Measurements from ENCODE around the gene FAM89B. TPM values are rescaled to one million over a fixed set of nuclear protein-coding genes. Genes with fewer than 3 reads are reported as not detected.

The FAM89B gene
- total and polyA plus RNA-seq, 3 donors from 2014 or later: 25.8 to 63.2 (median 59.9) TPM

DNA sequence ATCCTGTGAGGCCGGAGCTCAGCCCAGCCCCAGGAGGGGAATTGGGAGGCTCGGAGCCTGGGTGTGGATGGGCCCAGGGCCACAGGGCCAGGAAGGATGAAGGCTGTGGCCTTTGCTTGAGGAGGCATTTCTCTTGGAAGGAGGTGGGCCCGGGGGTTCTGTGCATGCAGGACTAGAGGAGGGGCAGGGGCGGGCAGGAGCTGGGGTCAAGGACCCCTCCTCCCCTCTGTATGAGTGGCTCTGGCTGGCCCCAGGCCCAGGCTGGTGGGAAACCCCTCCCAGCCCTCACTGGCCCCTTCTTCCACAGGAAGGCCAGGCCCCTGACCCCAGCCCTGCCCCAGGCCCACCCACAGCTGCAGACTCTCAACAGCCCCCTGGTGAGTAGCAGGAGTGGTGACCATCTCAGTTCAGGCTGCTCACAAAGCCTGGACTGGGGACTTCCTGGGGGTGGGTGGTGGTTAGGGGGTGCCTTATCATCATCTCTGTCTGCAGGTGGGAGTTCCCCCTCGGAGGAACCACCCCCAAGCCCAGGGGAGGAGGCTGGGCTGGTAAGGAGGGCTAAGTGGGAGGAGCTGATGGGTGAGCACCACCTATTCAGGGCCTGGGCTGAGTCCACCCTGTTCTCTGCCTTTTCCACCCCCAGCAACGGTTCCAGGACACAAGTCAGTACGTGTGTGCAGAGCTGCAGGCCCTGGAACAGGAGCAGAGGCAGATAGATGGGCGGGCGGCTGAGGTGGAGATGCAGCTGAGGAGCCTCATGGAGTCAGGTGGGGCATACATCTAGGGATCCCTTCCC lies 17.3 kb downstream of the FAM89B start:
- WGBS, 2 donors: 63 to 70% methylated on average over 4 to 9 of the region's 9 CpGs
- intact Hi-C loops (cut with DNase I; ENCODE audit: low total_unique reads): no loop called here
- H3K27ac ChIP-seq: no peak overlapping the region
- TF ChIP-seq POLR2A (IDR thresholded peaks at IDR 0.05): no peak
- TF ChIP-seq, protein P1, sequence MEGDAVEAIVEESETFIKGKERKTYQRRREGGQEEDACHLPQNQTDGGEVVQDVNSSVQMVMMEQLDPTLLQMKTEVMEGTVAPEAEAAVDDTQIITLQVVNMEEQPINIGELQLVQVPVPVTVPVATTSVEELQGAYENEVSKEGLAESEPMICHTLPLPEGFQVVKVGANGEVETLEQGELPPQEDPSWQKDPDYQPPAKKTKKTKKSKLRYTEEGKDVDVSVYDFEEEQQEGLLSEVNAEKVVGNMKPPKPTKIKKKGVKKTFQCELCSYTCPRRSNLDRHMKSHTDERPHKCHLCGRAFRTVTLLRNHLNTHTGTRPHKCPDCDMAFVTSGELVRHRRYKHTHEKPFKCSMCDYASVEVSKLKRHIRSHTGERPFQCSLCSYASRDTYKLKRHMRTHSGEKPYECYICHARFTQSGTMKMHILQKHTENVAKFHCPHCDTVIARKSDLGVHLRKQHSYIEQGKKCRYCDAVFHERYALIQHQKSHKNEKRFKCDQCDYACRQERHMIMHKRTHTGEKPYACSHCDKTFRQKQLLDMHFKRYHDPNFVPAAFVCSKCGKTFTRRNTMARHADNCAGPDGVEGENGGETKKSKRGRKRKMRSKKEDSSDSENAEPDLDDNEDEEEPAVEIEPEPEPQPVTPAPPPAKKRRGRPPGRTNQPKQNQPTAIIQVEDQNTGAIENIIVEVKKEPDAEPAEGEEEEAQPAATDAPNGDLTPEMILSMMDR (IDR thresholded peaks at IDR 0.05): no peak
- no peak for DNase-seq
- peaks cover 18% of the 10 kb centered on the region for H3K4me1 ChIP-seq
- no peak overlapping the region for H3K4me3 ChIP-seq
- H3K36me3 ChIP-seq (ENCODE audit: low read depth, missing control alignments): no peaks in the 10 kb centered on the region
- H3K9me3 ChIP-seq: no peaks in the 10 kb centered on the region
- H3K27me3 ChIP-seq: no peaks in the 10 kb centered on the region

DNA sequence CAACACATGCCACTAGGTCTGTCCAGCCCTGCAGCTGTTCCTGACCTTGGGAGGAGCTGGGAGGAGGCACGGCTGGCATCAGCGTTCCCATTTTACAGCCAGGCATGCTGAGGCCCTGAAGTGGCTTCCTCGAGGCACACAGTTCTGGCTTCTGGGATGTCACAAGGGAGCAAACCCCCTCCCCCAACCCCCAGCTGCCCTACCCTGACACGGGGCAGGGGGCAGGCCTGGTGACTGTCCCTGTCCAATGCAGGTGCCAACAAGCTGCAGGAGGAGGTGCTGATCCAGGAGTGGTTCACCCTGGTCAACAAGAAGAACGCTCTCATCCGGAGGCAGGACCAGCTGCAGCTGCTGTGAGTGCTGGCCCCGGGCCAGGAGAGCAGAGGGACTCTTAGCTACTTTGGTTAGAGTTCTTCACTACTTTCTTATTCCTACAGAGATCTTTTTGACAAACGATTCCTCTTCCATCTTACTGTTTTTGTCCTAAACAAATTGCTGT lies 18.0 kb downstream of the FAM89B start:
- TF ChIP-seq POLR2A (IDR thresholded peaks at IDR 0.05): no peak
- TF ChIP-seq, protein P1 (IDR thresholded peaks at IDR 0.05): no peak
- Histone ChIP-seq H3K36me3 (ENCODE audit: low read depth, missing control alignments) (no peaks in the 10 kb centered on the region), H3K27me3 (no peaks in the 10 kb centered on the region), H3K4me1 (peaks cover 18% of the 10 kb centered on the region), H3K4me3 (no peak overlapping the region), H3K27ac (no peak overlapping the region), H3K9me3 (no peaks in the 10 kb centered on the region)
- DNase-seq: peak; percentile 67
- WGBS, 2 donors: 40 to 46% methylated on average over 6 to 8 of the region's 8 CpGs
- intact Hi-C loops (cut with DNase I; ENCODE audit: low total_unique reads): no loop called here

DNA sequence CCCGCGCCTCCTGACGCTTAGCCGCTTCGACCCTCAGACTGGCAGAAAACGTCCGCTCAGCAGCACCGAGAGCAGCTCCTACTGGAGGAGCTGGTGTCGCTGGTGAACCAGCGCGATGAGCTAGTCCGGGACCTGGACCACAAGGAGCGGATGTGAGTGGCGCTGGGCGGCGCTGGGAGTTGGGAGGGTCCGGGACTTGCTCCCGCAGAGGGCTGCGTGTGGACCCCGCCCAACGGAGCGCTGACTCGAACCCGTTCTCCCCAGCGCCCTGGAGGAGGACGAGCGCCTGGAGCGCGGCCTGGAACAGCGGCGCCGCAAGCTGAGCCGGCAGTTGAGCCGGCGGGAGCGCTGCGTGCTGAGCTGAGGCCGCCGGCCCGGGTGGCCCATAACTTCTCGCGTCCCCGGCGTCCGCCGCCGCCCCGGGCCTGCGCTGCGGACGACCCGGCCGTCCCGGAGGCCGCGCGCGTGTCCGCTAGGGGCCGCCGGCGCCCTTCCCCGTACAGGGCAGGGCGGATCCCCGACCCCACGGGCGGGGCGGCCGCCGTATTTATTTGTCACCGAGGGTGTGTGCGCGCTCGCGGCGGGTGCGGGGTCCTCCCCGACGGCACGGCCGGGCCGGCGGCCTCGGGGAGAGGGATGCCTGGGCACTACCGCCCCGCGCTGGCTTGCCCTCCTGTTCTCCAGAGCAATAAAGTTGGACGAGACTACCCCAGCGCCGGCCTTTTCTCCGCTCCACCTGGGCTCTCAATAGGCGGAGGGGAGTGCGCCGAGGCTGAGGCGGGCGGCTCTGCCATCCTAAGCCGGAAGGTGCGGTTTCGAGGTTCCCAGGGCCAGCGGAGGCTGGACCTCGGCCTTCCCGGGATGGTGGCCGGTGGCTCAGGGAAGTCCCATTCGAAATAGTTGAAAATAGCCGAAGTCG lies 19.9 kb downstream of the FAM89B start:
- no peak for TF ChIP-seq POLR2A (IDR thresholded peaks at IDR 0.05)
- TF ChIP-seq, protein P1 (IDR thresholded peaks at IDR 0.05): no peak
- 53 to 71% methylated on average over 72 to 102 of the region's 106 CpGs for WGBS, 2 donors
- intact Hi-C loops (cut with DNase I; ENCODE audit: low total_unique reads): no loop called here
- Histone ChIP-seq H3K27ac (peak overlapping the region in 1 of 2 donors; percentile 18), H3K9me3 (no peaks in the 10 kb centered on the region), H3K27me3 (no peaks in the 10 kb centered on the region), H3K4me1 (peaks cover 18% of the 10 kb centered on the region), H3K36me3 (ENCODE audit: low read depth, missing control alignments) (no peaks in the 10 kb centered on the region), H3K4me3 (peak overlapping the region; percentile 18 to 41)
- DNase-seq: no peak

DNA sequence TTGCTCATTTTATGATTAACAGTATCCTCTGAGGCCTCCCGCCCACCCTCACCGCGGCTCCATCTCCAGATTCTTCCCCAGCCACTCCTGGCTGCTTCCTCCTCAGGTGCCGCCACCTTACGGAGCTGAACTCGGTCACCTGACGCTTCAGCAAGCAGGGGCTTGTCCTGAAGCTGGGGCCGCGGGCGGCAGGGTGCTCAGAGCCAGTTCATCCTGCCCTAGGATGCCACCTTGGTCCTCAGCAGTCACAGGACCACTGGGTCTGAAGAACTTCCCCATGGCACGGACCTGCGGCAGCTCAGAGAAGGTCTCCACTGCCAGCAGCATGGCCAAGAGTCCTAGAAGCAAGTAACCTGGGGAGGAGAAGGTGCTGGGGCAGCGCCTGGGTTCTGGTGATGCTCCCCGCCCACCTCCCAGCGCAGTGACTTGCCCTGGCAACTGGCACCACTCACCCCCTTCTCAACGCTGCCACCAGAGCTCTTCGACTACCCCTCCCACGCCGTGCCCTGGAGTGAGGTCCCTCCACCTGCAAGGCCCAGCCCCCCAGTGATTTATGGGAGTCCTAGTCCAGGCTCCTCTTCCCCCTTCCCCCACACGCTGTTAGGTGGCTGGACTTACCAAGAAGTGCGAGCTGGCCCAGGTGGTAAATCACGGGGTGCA lies 20.6 kb downstream of the FAM89B start:
- H3K4me1 ChIP-seq: peaks cover 12% of the 10 kb centered on the region
- peak overlapping the region in 1 of 2 donors; percentile 41 for H3K4me3 ChIP-seq
- DNase-seq: no peak
- WGBS, 2 donors: 73 to 84% methylated on average over 3 to 22 of the region's 22 CpGs
- H3K27ac ChIP-seq: no peak overlapping the region
- H3K36me3 ChIP-seq (ENCODE audit: low read depth, missing control alignments): no peaks in the 10 kb centered on the region
- TF ChIP-seq, protein P1 (IDR thresholded peaks at IDR 0.05): no peak
- no peak for TF ChIP-seq POLR2A (IDR thresholded peaks at IDR 0.05)
- H3K27me3 ChIP-seq: no peaks in the 10 kb centered on the region
- intact Hi-C loops (cut with DNase I; ENCODE audit: low total_unique reads): no loop called here
- H3K9me3 ChIP-seq: no peaks in the 10 kb centered on the region
